B cell (primary cell): ENCODE measurements around the gene EXOC6B. TPM values are rescaled to one million over a fixed set of nuclear protein-coding genes. Genes with fewer than 3 reads are reported as not detected.
"Not testable (repeated sequence)": the region's sequence is repeated elsewhere in the genome, so short reads cannot be mapped to it uniquely, and the experiment has no call there.

Experiments
- ATAC-seq: fragments of 200-7000 bp; cut with Tn5 transposase; one replicate; pipeline ENCODE4 v1.10.0; 2021; ENCODE audit warnings: low read depth, mild to moderate bottlenecking, moderate number of reproducible peaks, moderate library complexity
- CTCF ChIA-PET: fragments of 350-600 bp; sonication (Branson Sonifier 250); formaldehyde crosslinking; loops from one replicate; lab custom pipeline; 2021; ENCODE audit warnings: antibody characterized with exemption, inconsistent platforms; lab: Charles Lee
- POLR2A ChIA-PET: fragments of 350-600 bp; sonication (Branson Sonifier 250); formaldehyde crosslinking; loops from one replicate; lab custom pipeline; 2021; ENCODE audit warnings: antibody characterized with exemption; lab: Charles Lee
- DNase-seq: peaks from one replicate; pipeline ENCODE4 v3.0.0; 2013
- H2AFZ ChIP-seq: 2 replicates; pipeline ENCODE4 v1.6.1; 2012; ENCODE audit warnings: mild to moderate bottlenecking, low read depth, low read length; ENCODE audit not compliant: insufficient read depth, poor library complexity, severe bottlenecking
- H3K27ac ChIP-seq, 2 donors: 1 replicate in 1 of 2; 2 replicates in 1 of 2; pipeline ENCODE4 v1.5.1; 2012 to 2013; ENCODE audit warnings: low read length in 2 of 2, mild to moderate bottlenecking in 2 of 2, moderate library complexity in 1 of 2
- H3K27me3 ChIP-seq, 4 experiments: fragments of 200-600 bp in 1 of 4; sonication (generic) in 1 of 4; replicated peaks in 1 of 4; 1 replicate in 2 of 4; 2 replicates in 2 of 4; pipeline versions ENCODE4 v1.6.1 to v1.7.0; 2013 to 2016; ENCODE audit warnings: low read length in 3 of 4, mild to moderate bottlenecking in 2 of 4, mixed read lengths in 1 of 4, moderate library complexity in 1 of 4; ENCODE audit not compliant: insufficient read depth in 4 of 4, control insufficient read depth in 3 of 4; ENCODE audit errors: control extremely low read depth in 1 of 4
- H3K36me3 ChIP-seq, 2 experiments: replicated peaks in 1 of 2; 1 replicate in 1 of 2; 2 replicates in 1 of 2; pipeline versions ENCODE4 v1.6.1 to v1.7.1; 2013; ENCODE audit warnings: low read length in 1 of 2; ENCODE audit not compliant: insufficient read depth in 2 of 2, control insufficient read depth in 1 of 2; ENCODE audit errors: control extremely low read depth in 1 of 2, extremely low read depth in 1 of 2
- H3K4me1 ChIP-seq, 2 donors: fragments of 200-600 bp in 1 of 2; sonication (generic) in 1 of 2; 1 replicate in 1 of 2; 2 replicates in 1 of 2; pipeline versions ENCODE4 v1.5.1 to v1.6.1; 2013 to 2017; ENCODE audit warnings: low read length in 2 of 2; ENCODE audit not compliant: control insufficient read depth in 2 of 2, insufficient read depth in 2 of 2
- H3K4me2 ChIP-seq: replicated peaks from 2 replicates; pipeline ENCODE3; 2012; ENCODE audit warnings: mild to moderate bottlenecking, low read depth, low read length; ENCODE audit not compliant: poor library complexity, severe bottlenecking
- H3K4me3 ChIP-seq, 5 experiments: fragments of 200-600 bp in 1 of 5; sonication (generic) in 1 of 5; 1 replicate in 3 of 5; 2 replicates in 2 of 5; pipeline versions ENCODE4 v1.5.1 to v1.7.0; 2011 to 2016; ENCODE audit warnings: low read length in 4 of 5, mild to moderate bottlenecking in 4 of 5, low read depth in 2 of 5, control low read depth in 1 of 5, moderate library complexity in 1 of 5; ENCODE audit not compliant: insufficient read depth in 1 of 5; ENCODE audit errors: control extremely low read depth in 1 of 5, extremely low read depth in 1 of 5
- H3K79me2 ChIP-seq: fragments of 200-600 bp; sonication (generic); one replicate; pipeline ENCODE4 v1.6.0; 2016; ENCODE audit warnings: low read length; ENCODE audit not compliant: control insufficient read depth, insufficient read depth
- H3K9ac ChIP-seq: fragments of 200-600 bp; sonication (generic); 2 replicates; pipeline ENCODE4 v1.6.1; 2017; ENCODE audit warnings: mild to moderate bottlenecking, low read length, moderate library complexity
- H3K9me3 ChIP-seq, 3 donors: one replicate each; pipeline versions ENCODE4 v1.6.1 to v1.7.1; 2013; ENCODE audit warnings: low read length in 2 of 3; ENCODE audit not compliant: control insufficient read depth in 2 of 3, insufficient read depth in 1 of 3; ENCODE audit errors: control extremely low read depth in 1 of 3
- H4K20me1 ChIP-seq: 2 replicates; pipeline ENCODE4 v1.6.0; 2012; ENCODE audit warnings: mild to moderate bottlenecking, low read length; ENCODE audit not compliant: insufficient read depth, control insufficient read depth, poor library complexity, severe bottlenecking
- H3K27ac Mint-ChIP-seq: one replicate; pipeline ENCODE4 v1.8.0; 2021; ENCODE audit warnings: mixed read lengths
- H3K27me3 Mint-ChIP-seq: one replicate; pipeline ENCODE4 v1.8.0; 2021; ENCODE audit warnings: mixed read lengths
- H3K4me1 Mint-ChIP-seq: one replicate; pipeline ENCODE4 v1.8.0; 2021; ENCODE audit warnings: mixed read lengths
- H3K4me3 Mint-ChIP-seq: one replicate; pipeline ENCODE4 v1.8.0; 2021; ENCODE audit warnings: mixed read lengths
- H3K9me3 Mint-ChIP-seq: one replicate; pipeline ENCODE4 v1.8.0; 2022; ENCODE audit warnings: mixed read lengths; ENCODE audit not compliant: insufficient read depth
- EZH2 ChIP-seq: IDR thresholded peaks from 2 replicates; pipeline ENCODE4 v1.6.1; 2012; ENCODE audit warnings: borderline replicate concordance, low read depth, mild to moderate bottlenecking, moderate library complexity, low read length; ENCODE audit not compliant: insufficient read depth, poor library complexity, severe bottlenecking
- WGBS: methylation state at CpG from one replicate; pipeline ENCODE4 v1.1.5; 2013; ENCODE audit warnings: missing lambda C conversion rate; ENCODE audit not compliant: insufficient coverage; 5-methylcytosine and 5-hydroxymethylcytosine counted together
- intact Hi-C: fragments of 100-400 bp; cut with micrococcal nuclease; formaldehyde crosslinking; loops from one replicate; pipeline ENCODE4 v1.10.0; 2022
- polyA plus RNA-seq: library from polyadenylated mRNA; depleted of rRNA; stranded (reverse); fragments of >200 nt; gene quantifications from 2 replicates; pipeline ENCODE4 v1.2.3, GENCODE V29; 2012
- total RNA-seq, 2 donors: library from RNA; stranded (reverse); fragments of 120-200 nt in 1 of 2; gene quantifications; 1 replicate in 1 of 2; 2 replicates in 1 of 2; pipeline versions ENCODE4 v1.2.3 to v1.2.4, GENCODE V29; 2013 to 2022
- TF ChIP-seq, protein P1 (sequence below): fragments of 200-600 bp; IDR thresholded peaks from one replicate; pipeline ENCODE4 v1.8.0; 2022; ENCODE audit warnings: antibody characterized with exemption, mild to moderate bottlenecking

EXOC6B gene
- total and polyA plus RNA-seq, 2 donors (not counting 1 experiment from before 2014, with no cell fraction given) = 4.8 to 22.6 TPM

DNA sequence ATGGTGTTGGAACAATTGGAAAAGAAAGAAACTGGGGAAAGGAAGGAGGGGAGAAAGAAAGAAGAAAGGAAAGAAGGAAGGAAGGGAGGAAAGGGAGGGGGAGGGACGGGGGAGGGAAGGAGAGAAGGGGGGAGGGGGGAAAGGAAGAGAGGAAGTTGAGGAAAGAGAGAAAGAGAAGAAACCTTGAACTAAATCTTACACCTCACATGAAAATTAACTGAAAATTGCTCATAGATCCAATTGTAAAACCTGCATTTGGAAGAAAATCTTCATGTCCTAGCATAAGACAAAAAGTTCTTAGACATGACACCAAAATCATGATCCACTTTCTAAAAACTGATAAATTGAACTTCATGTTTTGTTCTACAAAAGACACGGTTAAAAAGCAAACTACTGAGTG, 163.8 kb downstream of the EXOC6B start:
- no CpG with 5 or more reads among the region's 2 CpGs for WGBS
- Histone ChIP-seq H3K27ac (no peak overlapping the region), H2AFZ (no peak overlapping the region), H3K9ac (no peak overlapping the region), H3K9me3 (peaks cover 0 to 18% (median 6%) of the 10 kb centered on the region in 3 donors), H3K27me3 (no peaks in the 10 kb centered on the region), H3K4me2 (no peak overlapping the region), H3K79me2 (no peaks in the 10 kb centered on the region), H3K4me3 (no peak overlapping the region), H4K20me1 (no peaks in the 10 kb centered on the region), H3K36me3 (no peaks in the 10 kb centered on the region), H3K4me1 (no peaks in the 10 kb centered on the region)
- TF ChIP-seq EZH2 = no peak
- TF ChIP-seq, protein P1, sequence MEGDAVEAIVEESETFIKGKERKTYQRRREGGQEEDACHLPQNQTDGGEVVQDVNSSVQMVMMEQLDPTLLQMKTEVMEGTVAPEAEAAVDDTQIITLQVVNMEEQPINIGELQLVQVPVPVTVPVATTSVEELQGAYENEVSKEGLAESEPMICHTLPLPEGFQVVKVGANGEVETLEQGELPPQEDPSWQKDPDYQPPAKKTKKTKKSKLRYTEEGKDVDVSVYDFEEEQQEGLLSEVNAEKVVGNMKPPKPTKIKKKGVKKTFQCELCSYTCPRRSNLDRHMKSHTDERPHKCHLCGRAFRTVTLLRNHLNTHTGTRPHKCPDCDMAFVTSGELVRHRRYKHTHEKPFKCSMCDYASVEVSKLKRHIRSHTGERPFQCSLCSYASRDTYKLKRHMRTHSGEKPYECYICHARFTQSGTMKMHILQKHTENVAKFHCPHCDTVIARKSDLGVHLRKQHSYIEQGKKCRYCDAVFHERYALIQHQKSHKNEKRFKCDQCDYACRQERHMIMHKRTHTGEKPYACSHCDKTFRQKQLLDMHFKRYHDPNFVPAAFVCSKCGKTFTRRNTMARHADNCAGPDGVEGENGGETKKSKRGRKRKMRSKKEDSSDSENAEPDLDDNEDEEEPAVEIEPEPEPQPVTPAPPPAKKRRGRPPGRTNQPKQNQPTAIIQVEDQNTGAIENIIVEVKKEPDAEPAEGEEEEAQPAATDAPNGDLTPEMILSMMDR = no peak
- no peak overlapping the region for H3K27ac Mint-ChIP-seq
- no peaks in the 10 kb centered on the region for H3K27me3 Mint-ChIP-seq
- ChIA-PET POLR2A (no interaction called here), CTCF (no interaction called here)
- intact Hi-C loops = no loop called here
- no peak overlapping the region for H3K4me3 Mint-ChIP-seq
- H3K9me3 Mint-ChIP-seq = peaks cover 12% of the 10 kb centered on the region
- H3K4me1 Mint-ChIP-seq = no peaks in the 10 kb centered on the region
- ATAC-seq (no peak), DNase-seq (no peak)

- ChIA-PET POLR2A (no interaction called here), CTCF (no interaction called here)
- H3K4me2 ChIP-seq = no peak overlapping the region
- intact Hi-C loops = no loop called here
- no peaks in the 10 kb centered on the region for H3K36me3 ChIP-seq
- no peaks in the 10 kb centered on the region for H3K79me2 ChIP-seq
- peaks cover 2% of the 10 kb centered on the region for H3K9me3 Mint-ChIP-seq
- no peak for ATAC-seq
- no peak overlapping the region for H3K27ac Mint-ChIP-seq
- H3K27me3 Mint-ChIP-seq = no peaks in the 10 kb centered on the region
- no peak overlapping the region for H2AFZ ChIP-seq
- no peak overlapping the region for H3K4me3 Mint-ChIP-seq
- TF ChIP-seq, protein P1 = no peak
- TF ChIP-seq EZH2 = no peak
- no peaks in the 10 kb centered on the region for H3K27me3 ChIP-seq
- H3K9ac ChIP-seq = no peak overlapping the region
- WGBS = 99% methylated on average over 6 of the region's 6 CpGs
- no peaks in the 10 kb centered on the region for H4K20me1 ChIP-seq
- no peak overlapping the region for H3K4me3 ChIP-seq
- no peak overlapping the region for H3K27ac ChIP-seq
- no peaks in the 10 kb centered on the region for H3K4me1 Mint-ChIP-seq
- no peaks in the 10 kb centered on the region for H3K4me1 ChIP-seq
- DNase-seq = no peak
- no peaks in the 10 kb centered on the region for H3K9me3 ChIP-seq
Measured at GRCh38 chr2:72649810-72650209, 176.0 kb downstream of the EXOC6B start.

DNA sequence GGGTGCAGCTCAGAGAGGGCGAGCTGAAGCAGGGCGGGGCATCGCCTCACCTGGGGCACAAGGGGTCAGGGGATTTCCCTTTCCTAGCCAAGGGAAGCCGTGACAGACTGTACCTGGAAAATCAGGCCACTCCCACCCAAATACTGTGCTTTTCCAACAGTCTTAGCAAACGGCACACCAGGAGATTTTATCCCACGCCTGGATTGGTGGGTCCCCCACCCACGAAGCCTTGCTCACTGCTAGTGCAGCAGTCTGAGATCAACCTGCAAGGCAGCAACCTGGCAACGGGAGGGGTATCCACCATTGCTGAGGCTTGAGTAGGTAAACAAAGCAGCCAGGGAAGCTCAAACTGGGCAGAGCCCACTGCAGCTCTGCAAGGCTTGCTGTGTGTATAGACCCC, 184.6 kb downstream of the EXOC6B start:
- H3K9me3 ChIP-seq = peaks cover 0 to 15% (median 0%) of the 10 kb centered on the region in 3 donors
- H2AFZ ChIP-seq, POLR2A ChIA-PET, H3K27ac ChIP-seq, H3K4me3 Mint-ChIP-seq, H3K4me1 Mint-ChIP-seq, H3K4me1 ChIP-seq, H3K4me3 ChIP-seq, DNase-seq, H3K36me3 ChIP-seq, H3K4me2 ChIP-seq, intact Hi-C loops, H3K79me2 ChIP-seq, H3K9me3 Mint-ChIP-seq, H3K27ac Mint-ChIP-seq, H3K9ac ChIP-seq, H4K20me1 ChIP-seq, H3K27me3 Mint-ChIP-seq, ATAC-seq, CTCF ChIA-PET, H3K27me3 ChIP-seq: not testable (repeated sequence)
- 95% methylated on average over 8 of the region's 8 CpGs for WGBS
